GM12864 (cell line): ENCODE results near the gene PPM1A.
A peak's percentile ranks its signal among the peaks of the same experiment; 100 is the strongest.

ENCODE experiments used
- DNase-seq: peaks from one replicate; pipeline ENCODE4 v3.0.0-alpha.2; 2011; ENCODE audit warnings: low read depth
- H3K4me3 ChIP-seq: 2 replicates; pipeline ENCODE4 v1.5.1; 2011; ENCODE audit warnings: mild to moderate bottlenecking, low read depth, low read length, control low read depth
- CTCF ChIP-seq: IDR thresholded peaks from 2 replicates; pipeline ENCODE4 v1.5.1; 2011; ENCODE audit warnings: low read depth, mild to moderate bottlenecking, moderate library complexity, low read length, control low read depth, inconsistent platforms; ENCODE audit errors: missing control alignments

The PPM1A gene

DNA sequence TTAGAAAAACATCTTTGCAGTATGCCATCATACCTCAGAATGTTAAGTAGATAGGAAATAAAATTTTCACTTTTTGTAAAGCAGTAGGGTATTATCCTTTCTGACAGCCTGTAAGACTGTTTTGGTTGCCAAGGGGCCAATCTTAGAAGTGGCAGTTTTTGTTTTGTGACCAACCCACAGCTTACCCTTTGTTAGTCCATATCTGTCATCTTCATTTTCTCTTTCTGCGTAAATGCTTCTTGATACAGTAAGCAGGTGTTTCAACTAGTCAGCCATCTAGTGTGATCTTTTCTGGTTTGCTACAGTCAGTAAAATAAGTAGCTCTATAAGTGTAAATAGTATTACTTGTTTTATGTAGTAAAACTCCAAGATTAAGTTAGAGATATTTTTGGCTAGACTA is 8.8 kb downstream of the PPM1A start:
- DNase-seq = no peak
- no peak for TF ChIP-seq CTCF
- no peak overlapping the region for H3K4me3 ChIP-seq

- DNase-seq = no peak
- TF ChIP-seq CTCF = no peak
- no peak overlapping the region for H3K4me3 ChIP-seq
Measured at GRCh38 chr14:60265163-60265562, 16.1 kb downstream of the PPM1A start.

- TF ChIP-seq CTCF = peak; percentile 24
- H3K4me3 ChIP-seq = no peak overlapping the region
- DNase-seq = no peak
Measured at GRCh38 chr14:60266021-60266937, 17.3 kb downstream of the PPM1A start.

DNA sequence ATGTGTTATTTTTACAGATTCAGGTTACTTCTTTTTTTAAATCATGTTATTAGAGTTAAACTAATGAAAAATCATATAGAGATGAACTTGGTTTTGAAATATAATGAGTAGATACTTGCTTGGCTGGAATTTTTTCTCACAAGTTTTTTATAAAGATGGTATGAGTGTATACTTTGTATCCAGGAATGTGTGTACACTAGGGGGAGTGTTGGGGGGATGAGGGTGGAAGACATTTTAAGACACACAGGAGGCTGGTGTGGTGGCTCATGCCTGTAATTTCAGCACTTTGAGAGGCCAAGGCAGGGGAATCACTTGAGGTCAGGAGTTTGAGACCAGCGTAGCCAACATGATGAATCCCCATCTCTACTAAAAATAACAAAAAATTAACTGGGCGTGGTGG is 23.2 kb downstream of the PPM1A start:
- TF ChIP-seq CTCF = no peak
- H3K4me3 ChIP-seq = no peak overlapping the region
- DNase-seq = no peak

- no peak overlapping the region for H3K4me3 ChIP-seq
- no peak for TF ChIP-seq CTCF
- no peak for DNase-seq
Measured at GRCh38 chr14:60273956-60274355, 24.9 kb downstream of the PPM1A start.

- TF ChIP-seq CTCF = no peak
- no peak for DNase-seq
- H3K4me3 ChIP-seq = no peak overlapping the region
Measured at GRCh38 chr14:60274448-60274847, 25.4 kb downstream of the PPM1A start.

DNA sequence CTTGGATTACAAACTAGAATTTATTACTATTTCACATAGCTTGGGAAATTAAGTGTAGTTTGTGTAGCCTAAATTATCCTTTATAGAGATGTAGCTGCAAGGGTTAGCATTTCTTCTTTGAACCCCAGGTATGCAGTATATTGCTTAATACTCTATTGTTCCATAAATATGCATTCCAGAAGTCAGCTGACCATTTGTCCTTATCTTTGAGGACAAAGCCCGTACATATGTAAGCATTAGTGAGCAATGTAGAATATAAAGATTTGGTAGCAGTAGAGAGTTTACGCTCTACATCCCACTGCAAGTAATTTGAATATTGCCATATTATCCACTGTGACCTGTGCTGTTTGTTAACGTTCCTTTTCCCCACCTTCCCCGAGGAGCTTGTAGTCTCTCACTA is 26.9 kb downstream of the PPM1A start:
- no peak for DNase-seq
- no peak overlapping the region for H3K4me3 ChIP-seq
- no peak for TF ChIP-seq CTCF
